GM23338 (cell line): ENCODE results near the gene SIDT1. TPM values are rescaled to one million over a fixed set of nuclear protein-coding genes. Genes with fewer than 3 reads are reported as not detected.
A peak's percentile ranks its signal among the peaks of the same experiment; 100 is the strongest.

ENCODE experiments used
- ATAC-seq: fragments of 200-7000 bp; cut with Tn5 transposase; 3 replicates; pipeline ENCODE4 v1.9.1; 2020
- DNase-seq: peaks from one replicate; pipeline ENCODE4 v3.0.0-alpha.2; 2015; ENCODE audit warnings: low spot score
- H2AFZ ChIP-seq: fragments of 200-600 bp; sonication (generic); 2 replicates; pipeline ENCODE4 v1.8.0; 2016; ENCODE audit warnings: antibody characterized with exemption, mild to moderate bottlenecking, moderate library complexity
- H3F3A ChIP-seq: fragments of 200-600 bp; sonication (generic); replicated peaks from 2 replicates; pipeline ENCODE4 v1.8.0; 2017; ENCODE audit warnings: antibody characterized with exemption, mixed run types, low read depth
- H3K27ac ChIP-seq: fragments of 200-600 bp; sonication (generic); 2 replicates; pipeline ENCODE4 v1.6.1; 2016; ENCODE audit warnings: low read depth
- H3K27me3 ChIP-seq: fragments of 200-600 bp; sonication (generic); 2 replicates; pipeline ENCODE4 v1.8.0; 2016; ENCODE audit warnings: mild to moderate bottlenecking, mixed run types, moderate library complexity; ENCODE audit not compliant: insufficient read depth
- H3K36me3 ChIP-seq: fragments of 200-600 bp; sonication (generic); 2 replicates; pipeline ENCODE4 v1.8.0; 2016; ENCODE audit warnings: mild to moderate bottlenecking; ENCODE audit not compliant: insufficient read depth
- H3K4me1 ChIP-seq: fragments of 200-600 bp; sonication (generic); 2 replicates; pipeline ENCODE4 v1.8.0; 2016; ENCODE audit warnings: mild to moderate bottlenecking, moderate library complexity; ENCODE audit not compliant: insufficient read depth
- H3K4me2 ChIP-seq: fragments of 200-600 bp; sonication (generic); 2 replicates; pipeline ENCODE4 v1.7.1; 2017; ENCODE audit warnings: mixed run types
- H3K4me3 ChIP-seq: fragments of 200-600 bp; sonication (generic); 2 replicates; pipeline ENCODE4 v1.6.1; 2016; ENCODE audit warnings: mixed run types
- H3K79me2 ChIP-seq: fragments of 200-600 bp; sonication (generic); replicated peaks from 2 replicates; pipeline ENCODE4 v1.8.0; 2017; ENCODE audit warnings: mild to moderate bottlenecking; ENCODE audit not compliant: insufficient read depth
- H3K9me2 ChIP-seq: fragments of 200-600 bp; sonication (generic); 2 replicates; pipeline ENCODE4 v1.8.0; 2017; ENCODE audit not compliant: insufficient read depth
- H4K20me1 ChIP-seq: fragments of 200-600 bp; sonication (generic); replicated peaks from 2 replicates; pipeline ENCODE4 v1.8.0; 2017; ENCODE audit warnings: mild to moderate bottlenecking; ENCODE audit not compliant: insufficient read depth
- H3K27ac Mint-ChIP-seq: 2 replicates; pipeline ENCODE4 v1.8.0; 2020; ENCODE audit warnings: inconsistent platforms, mild to moderate bottlenecking, moderate library complexity, mixed read lengths
- H3K27me3 Mint-ChIP-seq: 3 replicates; pipeline ENCODE4 v1.8.0; 2022; ENCODE audit warnings: low read depth, mild to moderate bottlenecking, moderate library complexity, mixed read lengths, inconsistent platforms; ENCODE audit not compliant: insufficient read depth, poor library complexity
- H3K36me3 Mint-ChIP-seq: 3 replicates; pipeline ENCODE4 v1.8.0; 2021; ENCODE audit warnings: low read depth, mild to moderate bottlenecking, inconsistent platforms, moderate library complexity, mixed read lengths
- H3K4me1 Mint-ChIP-seq: 3 replicates; pipeline ENCODE4 v1.8.0; 2020; ENCODE audit warnings: mild to moderate bottlenecking, inconsistent platforms, mixed read lengths
- H3K4me3 Mint-ChIP-seq: 3 replicates; pipeline ENCODE4 v1.8.0; 2021; ENCODE audit warnings: moderate library complexity, mild to moderate bottlenecking, inconsistent platforms, mixed read lengths
- H3K9me3 Mint-ChIP-seq: 3 replicates; pipeline ENCODE4 v1.8.0; 2020; ENCODE audit warnings: moderate library complexity, mild to moderate bottlenecking, inconsistent platforms, mixed read lengths
- CREB1 ChIP-seq: fragments of 250-450 bp; sonication (Bioruptor Pico); IDR thresholded peaks from 2 replicates; pipeline ENCODE4 v1.5.0; 2020; ENCODE audit warnings: low read depth, mild to moderate bottlenecking, moderate library complexity
- CTCF ChIP-seq, 2 experiments: fragments of 200-600 bp in 1 of 2; sonication (generic) in 1 of 2; conservative IDR thresholded peaks; 2 replicates each; pipeline versions ENCODE4 v1.5.1 to v1.6.1; 2016 to 2017; ENCODE audit warnings: antibody characterized with exemption in 2 of 2, low read depth in 2 of 2, mild to moderate bottlenecking in 2 of 2, moderate library complexity in 1 of 2
- EZH2 ChIP-seq: fragments of 200-600 bp; sonication (generic); IDR thresholded peaks from one replicate; pipeline ENCODE4 v1.8.0; 2017; ENCODE audit warnings: antibody characterized with exemption, mild to moderate bottlenecking, low read depth; ENCODE audit not compliant: unreplicated experiment
- EZH2phosphoT487 ChIP-seq: fragments of 200-600 bp; sonication (generic); IDR thresholded peaks from one replicate; pipeline ENCODE4 v1.8.1; 2018; ENCODE audit warnings: antibody characterized with exemption; ENCODE audit not compliant: unreplicated experiment
- JUNB ChIP-seq: IDR thresholded peaks from one replicate; pipeline ENCODE4 v1.6.1; 2016; ENCODE audit warnings: antibody characterized with exemption; ENCODE audit not compliant: unreplicated experiment
- NANOG ChIP-seq: IDR thresholded peaks from 2 replicates; pipeline ENCODE4 v1.6.1; 2016; ENCODE audit warnings: antibody characterized with exemption, borderline replicate concordance
- STAT1 ChIP-seq: IDR thresholded peaks from one replicate; pipeline ENCODE4 v1.6.1; 2016; ENCODE audit warnings: antibody characterized with exemption; ENCODE audit not compliant: unreplicated experiment
- ZNF462 ChIP-seq: fragments of 250-450 bp; sonication (Bioruptor Pico); IDR thresholded peaks from 2 replicates; pipeline ENCODE4 v1.5.0; 2020; ENCODE audit warnings: mild to moderate bottlenecking, moderate library complexity
- polyA plus RNA-seq: library from polyadenylated mRNA; unstranded; fragments of >200 nt; fragmentation: Nextera tagmentation; extraction: Ambion mirVana; gene quantifications from 2 replicates; pipeline ENCODE4 v1.2.1, GENCODE V29; 2016
- total RNA-seq: library from RNA; depleted of rRNA; stranded (reverse); fragments of >200 nt; shearing (Covaris generic); gene quantifications from 2 replicates; pipeline ENCODE4 v1.2.3, GENCODE V29; 2014

SIDT1 gene
- total and polyA plus RNA-seq, 2 experiments from 2014 or later, result 0.10 TPM; not detected in 1

- peaks cover 4% of the 10 kb centered on the region; the same call in 2 of the 3 replicates for H3K4me1 Mint-ChIP-seq
- peaks cover 5% of the 10 kb centered on the region for H3K27me3 Mint-ChIP-seq
- no peaks in the 10 kb centered on the region for H3K36me3 ChIP-seq
- H3K27ac Mint-ChIP-seq, result no peak overlapping the region
- H3K4me3 ChIP-seq, result no peak overlapping the region
- no peak overlapping the region for H3K4me2 ChIP-seq
- H3K4me1 ChIP-seq, result no peaks in the 10 kb centered on the region
- no peak overlapping the region for H3K27ac ChIP-seq
- no peak overlapping the region for H2AFZ ChIP-seq
- H3K9me2 ChIP-seq, result no peaks in the 10 kb centered on the region
- H3K4me3 Mint-ChIP-seq, result no peak overlapping the region
- ATAC-seq (no peak), DNase-seq (no peak)
- no peaks in the 10 kb centered on the region for H3K36me3 Mint-ChIP-seq
- H3K79me2 ChIP-seq, result no peaks in the 10 kb centered on the region
- H3K27me3 ChIP-seq, result peaks cover 3% of the 10 kb centered on the region; the same call in 1 of the 2 replicates
- H3F3A ChIP-seq, result no peaks in the 10 kb centered on the region
- H4K20me1 ChIP-seq, result no peaks in the 10 kb centered on the region
- H3K9me3 Mint-ChIP-seq, result no peaks in the 10 kb centered on the region
- no peak for TF ChIP-seq EZH2
- TF ChIP-seq STAT1, result no peak
- TF ChIP-seq NANOG, result no peak
- TF ChIP-seq EZH2phosphoT487, result no peak
Observed at GRCh38 chr3:113620091-113620490, 87.7 kb downstream of the SIDT1 start.

GRCh38 chr3:113623324-113623723 is 91.0 kb downstream of the SIDT1 start:
- H3K9me3 Mint-ChIP-seq, result no peaks in the 10 kb centered on the region
- H4K20me1 ChIP-seq, result no peaks in the 10 kb centered on the region
- H3K36me3 Mint-ChIP-seq, result no peaks in the 10 kb centered on the region
- no peak for TF ChIP-seq JUNB
- TF ChIP-seq ZNF462, result no peak
- 0 out of 2 replicates have a peak, but pooled peaks have one; percentile 13 for TF ChIP-seq CREB1 (CRISPR knock-in tag)
- TF ChIP-seq CTCF (conservative IDR thresholded peaks at IDR 0.05; ENCODE audit: low read depth in 2 of 2), result peak; percentile 48 to 80
- no peaks in the 10 kb centered on the region for H3K4me1 ChIP-seq
- DNase-seq (peak; percentile 81), ATAC-seq (peak; percentile 88)
- peaks cover 3% of the 10 kb centered on the region; the same call in 1 of the 2 replicates for H3K27me3 ChIP-seq
- H3K27me3 Mint-ChIP-seq, result peaks cover 9% of the 10 kb centered on the region
- H3K27ac Mint-ChIP-seq, result no peak overlapping the region
- H3K4me3 ChIP-seq, result peak overlapping the region; percentile 41
- no peaks in the 10 kb centered on the region for H3K9me2 ChIP-seq
- no peak overlapping the region for H3K27ac ChIP-seq
- H2AFZ ChIP-seq, result peak overlapping the region; percentile 82
- H3K4me2 ChIP-seq, result peak overlapping the region; percentile 70; the same call in 1 of the 2 replicates
- H3K79me2 ChIP-seq, result no peaks in the 10 kb centered on the region
- no peaks in the 10 kb centered on the region for H3F3A ChIP-seq
- no peak overlapping the region for H3K4me3 Mint-ChIP-seq
- no peaks in the 10 kb centered on the region for H3K36me3 ChIP-seq
- peaks cover 4% of the 10 kb centered on the region; the same call in 2 of the 3 replicates for H3K4me1 Mint-ChIP-seq
